Kidney glomerular epithelial cell (primary cell): ENCODE data around the gene PRR13.
A peak's percentile ranks its signal among the peaks of the same experiment; 100 is the strongest.
"Not testable (repeated sequence)": the region's sequence is repeated elsewhere in the genome, so short reads cannot be mapped to it uniquely, and the experiment has no call there.

Experiments used
- DNase-seq: peaks from one replicate; lab custom pipeline; 2025; lab: John Stamatoyannopoulos, UW

Gene PRR13

GRCh38 chr12:53439582-53439981 is 2.0 kb upstream of the PRR13 start:
- DNase-seq = not testable (repeated sequence)

GRCh38 chr12:53443955-53444354 is 2.4 kb downstream of the PRR13 start:
- DNase-seq = no peak

GRCh38 chr12:53444593-53445325 is 3.2 kb downstream of the PRR13 start:
- DNase-seq = not testable (repeated sequence)

GRCh38 chr12:53450936-53451335 is 9.4 kb downstream of the PRR13 start:
- DNase-seq = no peak

- peak; percentile 99 for DNase-seq
These were observed 10.2 kb downstream of the PRR13 start, which contains the start of gene PCBP2 for GRCh38 chr12:53451661-53452158. PCBP2 (plus strand) TSS chr12:53452102; CDS start chr12:53454801, 2,699 bp downstream.

DNA sequence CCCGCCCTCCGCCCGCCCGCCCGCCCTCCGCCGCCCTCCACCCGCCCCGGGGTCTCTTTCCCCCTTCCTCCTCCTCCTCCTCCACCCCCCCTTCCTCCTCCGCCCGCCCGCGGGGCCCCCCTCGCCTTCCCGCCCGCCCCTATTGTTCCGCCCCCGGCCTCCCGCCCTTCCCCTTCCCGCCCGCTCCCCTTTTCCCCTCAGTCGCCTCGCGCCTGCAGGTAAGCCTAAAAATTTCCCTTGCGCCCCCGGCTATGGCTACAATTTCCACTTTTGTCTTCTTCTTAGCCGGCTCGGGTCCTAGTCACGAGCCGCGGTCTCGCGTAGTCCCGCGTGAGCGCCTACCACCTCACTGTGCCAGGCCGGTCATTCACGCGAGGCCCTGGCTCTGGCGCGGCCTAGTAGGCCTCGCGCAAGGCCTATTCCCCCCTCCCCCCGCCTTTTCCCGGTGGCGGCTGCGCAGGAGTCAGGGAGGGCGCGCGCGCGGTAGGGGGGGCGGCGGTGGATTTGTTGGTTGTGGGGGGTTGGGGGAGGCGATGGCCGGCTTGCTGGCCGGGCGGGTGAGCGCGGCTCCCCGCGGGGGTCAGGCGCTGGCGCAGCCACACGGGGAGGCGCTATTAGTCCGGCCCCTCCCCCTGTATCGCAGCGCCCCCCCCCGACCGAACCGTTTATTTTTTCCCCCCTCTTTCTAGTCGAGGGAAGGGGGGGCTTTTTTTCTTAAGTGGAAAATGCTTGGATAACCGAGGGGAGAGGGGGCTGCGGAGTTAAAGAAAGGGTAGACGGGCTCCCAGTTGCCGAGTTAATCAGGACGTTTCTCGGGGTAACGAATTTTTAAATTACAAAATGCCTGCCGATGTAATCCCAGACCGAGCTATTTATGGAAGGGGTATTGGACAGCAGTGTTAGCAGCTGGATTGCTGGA is 10.9 kb downstream of the PRR13 start:
- DNase-seq = peak; percentile 51

- no peak for DNase-seq
These were observed 12.6 kb downstream of the PRR13 start for GRCh38 chr12:53453953-53454640.

DNA sequence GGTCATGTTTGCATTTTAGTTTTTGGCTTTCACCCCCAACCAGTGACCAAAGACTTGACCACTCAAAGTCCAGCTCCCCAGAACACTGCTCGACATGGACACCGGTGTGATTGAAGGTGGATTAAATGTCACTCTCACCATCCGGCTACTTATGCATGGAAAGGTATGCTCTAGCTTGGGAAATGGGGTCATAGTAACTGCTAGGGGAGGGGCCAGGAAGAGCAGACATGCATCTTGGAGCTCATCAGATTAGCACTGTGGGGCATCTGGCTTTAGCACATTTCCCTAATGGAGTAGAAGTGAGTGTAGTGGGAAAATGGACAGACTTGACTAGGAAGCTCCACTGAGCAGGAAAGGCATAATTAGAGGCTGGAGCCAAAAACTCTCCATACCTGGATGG is 13.2 kb downstream of the PRR13 start:
- DNase-seq = no peak

DNA sequence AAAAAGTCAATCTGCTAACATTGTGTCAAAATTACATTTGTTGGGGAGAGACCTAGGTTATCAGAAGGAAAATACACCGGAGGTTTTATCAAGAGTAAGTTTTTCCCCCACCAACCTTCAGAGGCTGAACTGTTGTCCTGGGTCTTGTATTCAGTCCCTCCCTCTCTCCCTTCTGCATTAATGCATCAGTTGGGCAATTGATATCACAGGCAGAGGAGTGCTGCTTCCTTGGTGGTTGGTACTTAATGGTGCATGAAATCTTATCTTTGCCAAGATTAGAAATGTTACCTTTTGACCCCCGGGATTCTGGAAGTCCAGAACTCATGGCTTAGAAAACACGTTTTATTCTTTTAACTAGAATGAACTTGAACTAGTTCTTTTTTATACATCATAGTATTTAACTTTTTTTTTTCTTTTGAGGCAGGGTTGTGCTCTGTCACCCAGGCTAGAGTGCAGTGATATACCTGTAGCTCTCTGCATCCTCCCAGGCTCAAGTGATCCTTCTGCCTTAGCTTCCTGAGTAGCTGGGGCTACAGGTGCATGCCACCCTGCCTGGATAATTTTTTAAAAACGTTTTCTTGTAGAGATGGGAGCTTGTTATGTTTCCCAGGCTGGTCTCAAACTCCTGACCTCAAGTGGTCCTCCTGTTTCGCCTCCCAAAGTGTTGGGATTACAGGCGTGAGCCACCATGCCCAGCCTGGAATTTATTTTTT is 15.3 kb downstream of the PRR13 start:
- peak; percentile 21 for DNase-seq

DNA sequence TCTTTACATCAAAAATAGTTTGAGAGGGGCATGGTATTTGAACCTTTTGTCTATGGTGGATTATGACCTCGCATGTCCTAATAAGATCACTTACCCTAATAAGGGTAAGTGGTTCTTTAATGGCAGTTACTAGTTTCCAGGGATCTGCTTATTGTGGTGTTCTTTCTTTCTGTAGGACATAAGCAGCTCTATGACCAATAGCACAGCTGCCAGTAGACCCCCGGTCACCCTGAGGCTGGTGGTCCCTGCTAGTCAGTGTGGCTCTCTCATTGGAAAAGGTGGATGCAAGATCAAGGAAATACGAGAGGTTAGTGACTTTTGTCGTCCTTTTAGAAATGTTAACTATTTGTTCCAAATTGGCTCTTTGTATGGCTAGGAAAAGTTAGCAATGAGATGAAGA is 17.6 kb downstream of the PRR13 start:
- DNase-seq = no peak

DNA sequence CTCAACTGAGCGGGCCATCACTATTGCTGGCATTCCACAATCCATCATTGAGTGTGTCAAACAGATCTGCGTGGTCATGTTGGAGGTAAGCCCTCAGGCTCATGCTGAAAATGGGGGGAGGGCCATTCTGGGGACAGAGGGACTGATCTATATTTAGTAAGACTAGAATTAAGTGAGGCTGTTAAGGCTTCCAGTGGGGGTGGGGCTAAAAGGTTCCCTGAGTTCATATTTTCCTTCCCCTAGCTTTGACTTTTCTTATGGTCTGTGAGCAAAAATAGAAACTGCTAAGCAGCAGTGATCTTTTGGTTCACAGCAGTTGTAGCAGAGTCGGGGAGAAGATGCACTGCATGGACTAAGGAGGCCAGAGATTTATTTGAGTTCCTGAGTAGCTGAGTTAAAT is 19.5 kb downstream of the PRR13 start:
- DNase-seq = no peak

DNA sequence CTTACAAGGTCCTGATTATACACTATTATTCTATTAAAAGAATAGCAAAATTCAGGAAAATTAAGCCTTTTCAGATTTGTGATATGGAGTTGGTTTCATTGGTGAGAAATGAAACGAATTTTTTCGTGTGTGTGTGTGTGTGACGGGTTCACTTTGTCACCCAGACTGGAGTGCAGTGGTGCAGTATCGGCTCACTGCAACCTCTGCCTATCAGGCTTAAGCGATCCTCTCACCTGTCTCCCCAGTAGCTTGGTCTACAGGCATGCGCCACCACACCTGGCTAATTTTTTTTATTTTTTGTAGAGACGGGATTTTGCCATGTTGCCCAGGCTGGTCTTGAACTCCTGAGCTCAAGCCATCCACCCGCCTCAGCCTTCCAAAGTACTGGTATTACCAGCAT is 20.1 kb downstream of the PRR13 start:
- no peak for DNase-seq

- no peak for DNase-seq
These were observed 21.4 kb downstream of the PRR13 start for GRCh38 chr12:53462935-53463334.

DNA sequence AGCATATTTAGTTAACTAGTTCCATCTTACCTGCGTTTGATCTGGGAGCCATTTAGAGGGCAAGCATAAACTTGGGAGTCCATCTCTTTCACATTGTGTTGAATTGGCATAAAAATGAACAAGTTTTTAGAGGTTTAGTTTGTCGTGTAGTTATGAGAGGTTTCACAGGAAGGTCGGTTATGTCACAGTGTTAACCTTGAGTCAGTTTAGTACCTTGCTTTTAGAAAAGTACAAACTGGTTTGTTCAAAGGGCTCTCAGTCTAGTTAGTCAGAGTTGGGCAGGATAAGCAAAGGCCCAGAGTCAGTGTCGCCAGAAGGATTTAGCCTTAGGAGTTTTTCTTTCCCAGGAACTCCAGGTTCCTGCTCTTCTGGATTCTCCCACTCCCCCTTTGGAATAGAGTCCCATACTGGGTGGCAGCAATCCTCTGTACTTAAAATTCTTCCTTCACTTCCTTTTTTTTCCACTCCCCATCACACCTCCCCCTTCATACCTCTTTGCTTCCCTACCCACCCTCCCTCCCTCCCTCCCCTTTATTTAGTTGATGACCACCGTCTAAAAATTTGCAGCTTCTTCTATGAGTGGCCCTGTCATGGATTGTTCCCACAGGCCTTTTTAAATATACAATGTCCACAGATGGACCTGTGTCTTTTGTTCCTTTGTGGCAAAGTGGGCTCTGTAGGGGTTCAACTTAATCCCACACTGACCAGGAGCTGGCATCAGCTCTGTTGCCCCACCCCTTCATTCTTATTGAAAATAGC is 22.4 kb downstream of the PRR13 start:
- DNase-seq = no peak

DNA sequence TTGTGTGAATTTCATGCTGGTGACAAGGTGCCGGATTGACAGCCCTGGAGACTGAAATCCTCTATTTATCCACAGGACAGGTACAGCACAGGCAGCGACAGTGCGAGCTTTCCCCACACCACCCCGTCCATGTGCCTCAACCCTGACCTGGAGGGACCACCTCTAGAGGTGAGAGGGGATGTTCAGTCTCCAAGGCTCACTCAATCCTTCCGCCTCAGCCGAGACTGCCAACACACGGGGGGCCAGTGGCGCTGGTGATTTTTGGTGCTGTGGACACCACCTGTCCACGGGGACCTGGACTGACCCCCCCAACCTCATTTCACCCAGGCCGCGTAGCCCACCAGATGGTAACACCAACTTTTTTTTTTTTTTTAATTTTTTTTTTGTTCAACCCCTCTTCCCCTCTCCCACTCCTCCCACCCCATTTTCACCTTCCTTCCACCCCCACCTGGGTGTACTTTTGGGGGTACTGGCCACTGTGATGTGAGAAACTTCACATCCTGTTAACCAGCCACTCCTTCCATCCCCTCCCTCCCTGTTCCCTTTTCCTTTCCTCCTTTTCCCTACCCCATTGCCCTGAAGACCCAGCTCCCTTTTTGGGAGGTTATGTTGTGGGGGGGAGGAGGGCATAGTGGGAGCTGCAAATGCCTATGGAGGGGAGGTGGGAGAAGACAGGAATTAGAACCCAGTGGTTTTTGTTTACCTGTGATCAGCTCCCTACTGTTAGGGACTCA is 23.3 kb downstream of the PRR13 start:
- DNase-seq = no peak

GRCh38 chr12:53465679-53466078 is 24.1 kb downstream of the PRR13 start:
- DNase-seq = no peak

DNA sequence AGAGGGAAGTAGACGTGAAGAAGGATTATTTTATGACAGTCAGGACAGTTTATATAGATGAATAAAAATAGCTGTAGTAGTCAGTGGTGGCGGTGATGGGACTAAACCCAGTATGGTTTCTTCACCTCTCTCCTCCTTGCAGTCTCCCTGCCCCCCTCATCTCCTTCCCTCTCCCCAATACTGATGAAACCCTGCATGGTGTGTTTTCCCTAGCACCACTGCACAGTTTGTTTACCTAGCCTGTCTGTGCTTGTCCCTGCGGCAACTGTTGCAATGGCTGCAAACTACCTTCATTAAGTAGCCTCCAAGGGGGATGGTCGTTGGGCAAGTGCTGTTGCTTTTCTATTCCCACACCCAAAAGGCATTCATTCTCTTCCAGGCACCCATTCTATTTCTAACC is 25.1 kb downstream of the PRR13 start:
- DNase-seq = no peak

- DNase-seq = no peak
These were observed 25.5 kb downstream of the PRR13 start for GRCh38 chr12:53467082-53467481.

GRCh38 chr12:53467880-53468279 is 26.3 kb downstream of the PRR13 start:
- DNase-seq = no peak

- DNase-seq = no peak
These were observed 26.7 kb downstream of the PRR13 start for GRCh38 chr12:53468282-53468681.
